Islet precursor cell (in vitro differentiated cells): ENCODE measurements around the gene SPATC1L.

Experiments used
- DNase-seq: peaks from one replicate; pipeline ENCODE4 v3.0.0-alpha.2; 2018

The SPATC1L gene

GRCh38 chr21:46160907-46161632, 23.2 kb downstream of the SPATC1L start:
- DNase-seq, result no peak

- DNase-seq, result no peak
Measured at GRCh38 chr21:46160657-46160906, 23.7 kb downstream of the SPATC1L start.

- no peak for DNase-seq
Measured at GRCh38 chr21:46159841-46160656, 24.2 kb downstream of the SPATC1L start.

DNA sequence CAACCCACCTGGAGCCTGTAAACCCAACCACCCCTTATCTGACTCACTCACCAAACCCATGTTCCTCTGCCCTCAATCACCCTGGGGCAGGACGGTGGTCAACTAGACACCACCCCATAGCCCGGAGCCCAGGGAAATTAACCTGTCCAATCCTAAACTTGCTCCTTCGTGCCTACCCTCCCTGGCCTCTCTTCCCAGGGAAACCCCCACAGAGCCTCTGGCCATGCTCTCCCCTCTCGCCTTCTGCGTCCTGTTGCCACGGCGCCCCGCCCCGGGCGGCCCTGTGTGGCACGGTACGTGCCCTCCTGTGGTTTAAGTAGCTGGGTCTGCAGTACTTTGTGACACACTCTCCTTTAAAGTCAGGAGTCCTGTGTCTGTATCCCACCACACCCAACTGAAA, 24.9 kb downstream of the SPATC1L start:
- DNase-seq, result peak; percentile 40

DNA sequence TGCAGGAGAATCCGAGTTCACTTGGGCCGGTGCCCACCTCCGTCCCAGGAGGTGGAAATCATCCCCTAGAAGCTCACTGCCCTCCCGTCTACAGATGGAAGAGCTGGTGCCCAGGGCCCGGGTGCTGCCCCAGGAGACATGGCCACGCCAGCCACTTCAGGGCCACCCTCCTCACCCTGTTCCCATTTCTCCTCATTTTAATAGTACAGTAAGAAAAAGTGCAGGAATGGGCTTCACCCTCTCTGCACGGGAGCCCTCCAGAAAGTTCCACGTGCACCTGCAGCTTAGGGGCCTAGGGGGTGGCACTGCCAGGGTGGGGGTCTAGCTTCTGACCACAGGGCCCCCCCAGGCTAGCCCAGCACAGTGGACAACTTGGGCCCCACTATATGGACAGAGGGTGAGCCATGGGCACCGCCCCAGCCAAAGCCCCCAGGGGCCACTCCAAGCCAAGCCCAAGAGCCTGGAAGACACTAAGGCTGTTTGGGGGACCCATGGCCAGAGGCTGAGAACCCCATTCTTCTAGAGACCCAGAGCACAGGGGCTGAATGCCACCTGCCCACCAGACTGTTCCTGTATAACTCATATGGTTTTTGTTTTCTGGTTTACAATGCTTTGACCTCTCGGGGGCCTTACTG, 25.5 kb downstream of the SPATC1L start:
- no peak for DNase-seq

GRCh38 chr21:46157987-46158451, 26.2 kb downstream of the SPATC1L start:
- DNase-seq, result no peak

- no peak for DNase-seq
Measured at GRCh38 chr21:46157396-46157986, 26.8 kb downstream of the SPATC1L start.

GRCh38 chr21:46156678-46157077, 27.6 kb downstream of the SPATC1L start:
- DNase-seq, result no peak

- DNase-seq, result no peak
Measured at GRCh38 chr21:46156378-46156645, 27.9 kb downstream of the SPATC1L start.

DNA sequence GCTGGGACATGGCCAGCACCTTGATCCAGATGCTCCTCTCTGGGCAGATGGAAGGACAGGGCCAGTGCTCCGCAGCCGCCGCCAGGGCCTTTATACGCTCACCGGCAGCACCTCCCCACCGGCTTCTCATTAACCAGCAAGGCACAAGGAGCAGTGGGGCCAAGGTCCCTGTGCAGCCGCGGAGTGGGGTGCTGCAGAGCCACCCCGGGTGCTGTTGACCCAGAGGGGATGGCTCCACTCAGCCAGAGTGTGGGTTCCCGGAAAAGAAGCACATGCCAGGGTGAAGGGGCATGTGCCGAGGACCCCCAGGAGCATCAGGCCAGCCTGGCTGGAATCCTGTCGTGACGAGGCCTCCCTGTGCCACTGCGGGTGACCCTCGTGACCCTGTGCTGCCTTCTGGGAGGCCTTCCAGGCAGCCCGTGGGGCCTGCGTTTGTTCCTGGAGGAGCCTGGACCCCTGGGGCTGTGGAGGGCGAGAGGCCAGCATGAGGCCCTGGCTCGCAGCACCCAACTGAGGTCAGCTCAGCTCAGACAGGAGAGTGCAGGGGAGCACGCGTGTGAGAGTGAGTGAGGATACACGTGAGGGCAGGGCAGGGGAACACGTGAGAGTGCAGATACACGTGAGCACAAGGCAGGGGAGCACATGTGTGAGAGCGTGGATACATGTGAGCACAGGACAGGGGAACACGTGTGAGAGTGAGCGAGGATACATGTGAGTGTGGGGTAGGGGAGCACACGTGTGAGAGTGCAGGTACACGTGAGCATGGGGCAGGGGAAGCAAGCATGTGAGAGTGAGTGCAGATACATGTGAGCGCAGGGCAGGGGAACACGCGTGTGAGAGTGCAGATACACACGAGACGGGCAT, 28.5 kb downstream of the SPATC1L start, which contains the start of gene FTCD:
Gene FTCD, minus strand, starts transcription at position 66 of the 864 bp plus-strand sequence. Its CDS starts 56 bp downstream, at position 10.
- DNase-seq, result peak; percentile 48

DNA sequence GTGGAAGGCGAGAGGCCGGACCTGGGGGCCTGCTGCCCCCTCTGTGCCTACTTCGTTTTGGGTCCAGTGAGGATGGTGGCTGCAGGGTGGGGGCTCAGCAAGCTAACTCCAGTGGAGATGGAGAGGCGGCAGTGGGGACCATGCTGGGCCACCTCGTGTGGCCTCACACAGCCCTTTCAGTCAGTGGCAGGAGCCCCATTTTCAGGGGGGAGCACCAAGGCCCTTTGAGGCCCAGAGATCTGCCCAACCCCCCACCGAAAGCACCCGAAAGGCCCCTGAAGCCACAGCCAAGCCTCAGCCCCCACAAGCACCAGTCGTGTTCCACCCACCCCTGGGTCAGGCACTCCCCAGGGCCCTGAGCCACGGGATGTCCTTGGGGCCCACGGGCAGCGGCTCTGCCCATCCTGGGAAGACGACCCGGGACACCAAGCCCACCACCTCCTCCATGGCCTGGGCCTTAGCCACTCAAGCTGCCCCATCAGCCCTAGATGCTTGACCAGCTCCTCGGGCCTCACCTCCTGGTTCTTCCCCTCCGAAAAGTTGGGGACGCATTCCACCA, 29.2 kb downstream of the SPATC1L start:
- DNase-seq, result peak; percentile 47

DNA sequence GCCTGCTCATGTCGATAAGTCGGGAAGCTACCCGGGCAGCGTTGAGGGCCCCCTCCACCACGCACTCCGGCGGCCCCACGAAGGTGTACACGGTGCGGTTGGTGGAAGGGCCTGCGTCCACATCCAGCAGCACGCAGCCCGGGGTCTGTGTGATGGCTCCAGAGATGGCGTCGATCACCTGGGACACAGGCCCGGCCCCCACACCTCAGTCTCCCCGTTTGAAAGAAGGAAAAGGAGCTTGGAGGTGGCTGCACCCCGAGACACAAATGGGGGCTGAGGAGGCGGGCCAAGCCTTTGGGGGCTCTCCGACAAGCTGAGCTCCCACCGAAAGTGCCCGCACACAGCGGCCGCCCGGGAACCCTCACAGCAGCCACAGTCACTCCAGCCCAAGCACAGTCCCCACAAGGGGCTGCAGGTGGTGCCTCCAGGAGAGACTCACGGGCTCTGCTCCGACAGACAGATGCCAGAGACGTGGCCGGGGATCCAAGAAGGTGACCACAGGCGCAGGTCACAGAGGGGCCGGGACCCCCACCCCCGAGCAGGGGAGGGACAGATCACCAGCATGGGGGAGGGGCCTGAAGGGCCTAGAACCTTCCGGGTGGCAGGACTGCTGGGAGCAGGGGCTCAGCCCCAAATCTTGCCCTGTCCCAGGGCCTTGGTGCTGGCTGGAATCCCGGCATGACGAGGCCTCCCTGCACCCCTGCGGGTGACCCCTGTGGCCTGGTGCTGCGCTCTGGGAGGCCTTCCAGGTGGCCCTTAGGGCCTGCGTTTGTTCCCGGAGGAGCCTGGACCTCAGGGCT, 29.9 kb downstream of the SPATC1L start:
- peak; percentile 51 for DNase-seq

- peak; percentile 86 for DNase-seq
Measured at GRCh38 chr21:46153247-46154154, 30.8 kb downstream of the SPATC1L start.

- DNase-seq, result no peak
Measured at GRCh38 chr21:46152927-46153246, 31.4 kb downstream of the SPATC1L start.

DNA sequence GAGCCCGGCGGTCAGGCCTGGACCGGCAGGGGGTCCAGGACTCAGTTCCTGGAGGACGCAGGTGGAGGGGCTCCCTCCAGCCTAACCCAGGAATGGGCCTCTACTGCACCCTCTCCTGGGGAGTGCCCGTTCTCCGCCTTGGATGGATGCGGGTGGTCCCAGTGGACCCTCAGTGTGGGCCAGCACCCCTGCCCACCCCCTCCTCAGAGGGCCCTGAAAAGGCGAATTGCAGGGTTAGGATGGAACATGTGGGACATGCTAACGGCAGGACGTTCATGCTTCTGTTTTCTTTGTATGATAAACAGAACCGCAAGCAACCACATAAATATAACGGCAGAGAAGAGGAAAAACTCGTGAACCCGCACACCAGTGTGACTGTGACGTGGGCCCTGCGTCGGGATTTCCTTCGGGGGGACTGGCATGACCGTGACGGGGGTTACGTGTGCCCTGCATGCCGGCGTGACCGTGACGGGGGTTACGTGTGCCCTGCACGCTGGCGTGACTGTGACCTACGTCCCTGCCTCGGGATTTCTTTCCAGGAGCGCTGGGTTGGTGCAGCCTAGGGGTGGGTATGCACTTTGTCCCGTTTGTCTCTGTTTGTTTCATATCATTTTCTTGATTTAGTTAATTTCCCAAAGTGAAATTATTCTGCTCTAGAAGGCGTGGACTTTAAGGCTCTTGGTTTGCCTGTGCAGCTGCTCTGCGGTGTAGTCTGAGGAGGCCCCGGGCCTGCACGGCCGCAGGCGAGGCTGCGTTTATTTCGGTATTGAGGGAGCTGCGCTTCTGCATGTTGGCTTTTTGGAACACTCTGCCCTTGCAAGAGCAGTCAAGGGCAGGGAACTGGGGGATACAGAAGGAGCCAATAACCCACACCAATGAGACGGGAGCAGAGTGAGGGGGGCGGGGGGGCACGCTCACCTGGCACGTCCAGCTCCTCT, 32.0 kb downstream of the SPATC1L start:
- no peak for DNase-seq

GRCh38 chr21:46151261-46151988, 32.8 kb downstream of the SPATC1L start:
- no peak for DNase-seq

GRCh38 chr21:46150491-46151121, 33.7 kb downstream of the SPATC1L start:
- peak; percentile 53 for DNase-seq

- DNase-seq, result no peak
Measured at GRCh38 chr21:46150073-46150472, 34.2 kb downstream of the SPATC1L start.
